KMS-11 (cell line): ENCODE results near the gene NT5DC1.

Source experiments
- H2AFZ ChIP-seq: fragments of 200-600 bp; sonication (generic); 2 replicates; pipeline ENCODE4 v1.6.1; 2016; ENCODE audit warnings: antibody characterized with exemption, mixed run types, low read depth
- H3K27ac ChIP-seq: fragments of 200-600 bp; sonication (generic); 2 replicates; pipeline ENCODE4 v1.6.1; 2016; ENCODE audit warnings: mild to moderate bottlenecking, mixed run types
- H3K27me3 ChIP-seq: fragments of 200-600 bp; sonication (generic); 2 replicates; pipeline ENCODE4 v1.6.1; 2017; ENCODE audit warnings: mild to moderate bottlenecking, low read depth, mixed run types, moderate library complexity; ENCODE audit not compliant: insufficient read depth
- H3K36me3 ChIP-seq: fragments of 200-600 bp; sonication (generic); 2 replicates; pipeline ENCODE4 v1.6.1; 2017; ENCODE audit warnings: mild to moderate bottlenecking, mixed run types; ENCODE audit not compliant: insufficient read depth
- H3K4me1 ChIP-seq: fragments of 200-600 bp; sonication (generic); 2 replicates; pipeline ENCODE4 v1.6.1; 2016; ENCODE audit warnings: mild to moderate bottlenecking, low read depth, mixed run types; ENCODE audit not compliant: poor library complexity, severe bottlenecking
- H3K4me2 ChIP-seq: fragments of 200-600 bp; sonication (generic); 2 replicates; pipeline ENCODE4 v1.7.0; 2016; ENCODE audit warnings: mild to moderate bottlenecking, mixed run types
- H3K4me3 ChIP-seq: fragments of 200-600 bp; sonication (generic); IDR thresholded peaks from 2 replicates; pipeline ENCODE4 v1.6.1; 2017; ENCODE audit warnings: low read depth, low read length, mixed read lengths; ENCODE audit not compliant: insufficient read depth
- H3K79me2 ChIP-seq: fragments of 200-600 bp; sonication (generic); 2 replicates; pipeline ENCODE4 v1.6.1; 2016; ENCODE audit warnings: low read depth, mixed run types; ENCODE audit not compliant: insufficient read depth
- H3K9ac ChIP-seq: fragments of 200-600 bp; sonication (generic); 2 replicates; pipeline ENCODE4 v1.6.1; 2016; ENCODE audit warnings: mild to moderate bottlenecking, mixed run types
- H4K20me1 ChIP-seq: fragments of 200-600 bp; sonication (generic); 2 replicates; pipeline ENCODE4 v1.6.1; 2016; ENCODE audit warnings: mild to moderate bottlenecking, mixed run types; ENCODE audit not compliant: insufficient read depth
- TF ChIP-seq, protein P1 (sequence below): fragments of 200-600 bp; sonication (generic); conservative IDR thresholded peaks from 2 replicates; pipeline ENCODE4 v1.6.1; 2017; ENCODE audit warnings: low read depth, mild to moderate bottlenecking, antibody characterized with exemption, low read length, moderate library complexity, mixed read lengths

The NT5DC1 gene

DNA sequence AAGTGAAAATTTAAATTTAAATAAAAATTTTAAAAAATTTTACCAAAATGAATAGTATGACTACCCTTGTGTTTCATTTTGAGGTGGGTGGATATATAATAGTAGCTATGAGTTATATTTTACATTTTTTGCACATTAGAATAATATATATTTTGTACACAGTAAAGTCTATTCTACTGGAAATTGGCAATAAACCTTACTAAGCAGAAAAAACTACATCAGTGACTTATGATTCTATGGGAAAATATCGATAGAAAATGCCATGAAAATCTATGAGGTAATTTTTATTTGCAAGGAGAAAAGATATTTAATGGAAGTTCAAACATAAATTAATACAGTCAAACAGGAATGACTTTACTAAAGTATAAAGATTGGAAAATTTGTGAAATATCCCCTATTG, 156.0 kb downstream of the NT5DC1 start:
- Histone ChIP-seq H2AFZ (no peak overlapping the region), H3K27ac (no peak overlapping the region), H3K36me3 (no peaks in the 10 kb centered on the region), H3K79me2 (no peaks in the 10 kb centered on the region), H4K20me1 (no peaks in the 10 kb centered on the region), H3K4me2 (no peak overlapping the region), H3K9ac (no peak overlapping the region), H3K4me3 (no peak overlapping the region), H3K4me1 (peaks cover 4% of the 10 kb centered on the region), H3K27me3 (no peaks in the 10 kb centered on the region)
- TF ChIP-seq, protein P1, sequence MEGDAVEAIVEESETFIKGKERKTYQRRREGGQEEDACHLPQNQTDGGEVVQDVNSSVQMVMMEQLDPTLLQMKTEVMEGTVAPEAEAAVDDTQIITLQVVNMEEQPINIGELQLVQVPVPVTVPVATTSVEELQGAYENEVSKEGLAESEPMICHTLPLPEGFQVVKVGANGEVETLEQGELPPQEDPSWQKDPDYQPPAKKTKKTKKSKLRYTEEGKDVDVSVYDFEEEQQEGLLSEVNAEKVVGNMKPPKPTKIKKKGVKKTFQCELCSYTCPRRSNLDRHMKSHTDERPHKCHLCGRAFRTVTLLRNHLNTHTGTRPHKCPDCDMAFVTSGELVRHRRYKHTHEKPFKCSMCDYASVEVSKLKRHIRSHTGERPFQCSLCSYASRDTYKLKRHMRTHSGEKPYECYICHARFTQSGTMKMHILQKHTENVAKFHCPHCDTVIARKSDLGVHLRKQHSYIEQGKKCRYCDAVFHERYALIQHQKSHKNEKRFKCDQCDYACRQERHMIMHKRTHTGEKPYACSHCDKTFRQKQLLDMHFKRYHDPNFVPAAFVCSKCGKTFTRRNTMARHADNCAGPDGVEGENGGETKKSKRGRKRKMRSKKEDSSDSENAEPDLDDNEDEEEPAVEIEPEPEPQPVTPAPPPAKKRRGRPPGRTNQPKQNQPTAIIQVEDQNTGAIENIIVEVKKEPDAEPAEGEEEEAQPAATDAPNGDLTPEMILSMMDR = no peak

DNA sequence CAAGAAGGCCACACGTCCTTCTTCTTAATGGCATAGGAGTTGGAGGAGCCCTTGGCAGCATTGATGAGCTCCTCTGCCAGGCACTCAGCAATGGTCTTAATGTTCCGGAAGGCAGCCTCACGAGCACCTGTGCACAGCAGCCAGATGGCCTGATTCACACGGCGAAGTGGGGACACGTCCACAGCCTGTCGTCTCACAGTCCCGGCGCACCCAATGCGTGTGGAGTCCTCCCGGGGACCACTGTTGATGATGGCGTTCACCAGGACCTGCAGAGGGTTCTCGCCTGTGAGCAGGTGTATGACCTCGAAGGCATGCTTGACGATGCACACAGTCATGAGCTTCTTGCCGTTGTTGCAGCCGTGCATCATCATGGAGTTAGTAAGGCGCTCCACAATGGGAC, 157.9 kb downstream of the NT5DC1 start:
- H3K36me3 ChIP-seq = no peaks in the 10 kb centered on the region

DNA sequence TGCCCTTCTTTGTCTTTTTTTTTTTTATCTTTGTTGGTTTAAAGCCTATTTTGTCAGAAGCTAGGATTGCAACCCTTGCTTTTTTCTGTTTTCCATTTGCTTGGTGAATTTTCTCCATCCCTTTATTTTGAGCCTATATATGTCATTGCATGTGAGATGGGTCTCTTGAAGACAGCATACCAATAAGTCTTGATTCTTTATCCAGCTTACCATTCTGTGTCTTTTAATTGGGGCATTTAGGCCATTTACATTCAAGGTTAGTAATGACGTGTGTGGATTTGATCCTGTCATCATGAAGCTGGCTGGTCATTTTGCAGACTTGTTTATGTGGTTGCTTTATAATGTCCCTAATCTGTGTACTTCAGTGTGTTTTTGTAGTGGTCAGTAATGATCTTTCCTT, 162.7 kb downstream of the NT5DC1 start:
- H3K36me3 ChIP-seq = no peaks in the 10 kb centered on the region
- TF ChIP-seq, protein P1 = no peak
- H3K27ac ChIP-seq = no peak overlapping the region
- H3K9ac ChIP-seq = no peak overlapping the region
- H4K20me1 ChIP-seq = no peaks in the 10 kb centered on the region
- no peak overlapping the region for H3K4me3 ChIP-seq
- peaks cover 3% of the 10 kb centered on the region for H3K4me1 ChIP-seq
- no peak overlapping the region for H2AFZ ChIP-seq
- no peaks in the 10 kb centered on the region for H3K27me3 ChIP-seq
- no peaks in the 10 kb centered on the region for H3K79me2 ChIP-seq
- no peak overlapping the region for H3K4me2 ChIP-seq

More for the DNA sequence above, 157.9 kb downstream of the NT5DC1 start:
- Histone ChIP-seq H3K27ac (no peak overlapping the region), H3K4me2 (no peak overlapping the region), H3K4me1 (peaks cover 4% of the 10 kb centered on the region), H2AFZ (no peak overlapping the region), H3K79me2 (no peaks in the 10 kb centered on the region), H4K20me1 (no peaks in the 10 kb centered on the region), H3K9ac (no peak overlapping the region), H3K4me3 (no peak overlapping the region), H3K27me3 (no peaks in the 10 kb centered on the region)
- TF ChIP-seq, protein P1 = no peak

DNA sequence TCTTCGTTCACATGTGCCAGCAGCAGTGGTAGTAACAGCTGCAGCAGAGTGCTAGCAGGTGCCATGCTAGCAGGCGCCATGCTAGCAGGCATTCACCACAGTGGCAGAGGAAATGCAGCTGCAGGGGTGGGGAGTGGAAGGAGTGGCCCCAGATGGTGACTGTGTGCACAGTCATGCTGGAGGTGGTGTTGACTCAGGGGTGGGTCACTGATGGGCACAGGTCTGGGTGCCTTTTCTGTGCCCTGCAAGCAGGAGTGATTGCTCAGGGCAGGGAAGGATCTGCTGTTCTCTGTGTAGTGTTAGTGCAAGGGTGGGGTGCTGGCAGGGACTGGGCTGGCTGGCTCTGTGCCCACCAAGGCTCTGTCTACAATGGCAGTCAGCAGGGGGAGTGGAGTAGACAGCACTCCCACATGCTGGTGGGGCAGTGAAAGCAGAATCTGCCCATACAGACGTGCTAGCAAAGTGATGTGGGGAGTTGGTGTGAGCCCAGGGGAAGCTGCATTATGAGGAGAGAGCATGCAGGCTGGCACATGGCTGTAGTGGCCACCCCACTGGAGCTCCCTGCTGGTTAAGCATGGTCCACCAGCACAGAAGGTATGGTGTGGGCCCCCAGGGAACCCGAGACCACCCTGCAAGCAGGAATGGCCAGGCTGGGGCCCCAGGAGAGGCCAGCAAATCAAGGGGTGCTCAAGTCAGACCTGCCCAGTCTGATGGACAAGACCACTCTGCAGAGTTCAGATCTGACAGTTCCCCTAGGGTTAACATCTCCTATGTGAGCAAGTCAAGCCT, 164.6 kb downstream of the NT5DC1 start:
- Histone ChIP-seq H3K9ac (no peak overlapping the region), H3K4me1 (peaks cover 6% of the 10 kb centered on the region), H3K36me3 (no peaks in the 10 kb centered on the region), H4K20me1 (no peaks in the 10 kb centered on the region), H3K4me3 (no peak overlapping the region), H3K27ac (no peak overlapping the region), H3K27me3 (no peaks in the 10 kb centered on the region), H3K4me2 (no peak overlapping the region), H2AFZ (no peak overlapping the region), H3K79me2 (no peaks in the 10 kb centered on the region)
- TF ChIP-seq, protein P1 = no peak
